Measurements from ENCODE around the gene FASTKD2.
"Not testable (repeated sequence)": the region's sequence is repeated elsewhere in the genome, so short reads cannot be mapped to it uniquely, and the experiment has no call there.

Gene FASTKD2

GRCh38 chr2:206801418-206802189 lies 36.2 kb downstream of the FASTKD2 start:
- H3K4me3 ChIP-seq (ENCODE audit: low read depth, low read length), result no peak overlapping the region
- no peak overlapping the region for H3K27ac ChIP-seq
- no peaks in the 10 kb centered on the region for H3K27me3 ChIP-seq (ENCODE audit: insufficient read depth, low read depth, severe bottlenecking)
- H3K36me3 ChIP-seq, result no peaks in the 10 kb centered on the region; the same call in 1 of the 2 replicates
- DNase-seq, result no peak
- no peak for TF ChIP-seq CTCF (IDR thresholded peaks at IDR 0.05; ENCODE audit: low read depth, low read length)
- no peaks in the 10 kb centered on the region for H3K9me3 ChIP-seq (ENCODE audit: severe bottlenecking)

- H3K36me3 ChIP-seq, result no peaks in the 10 kb centered on the region
- H3K27ac ChIP-seq, result no peak overlapping the region
- TF ChIP-seq CTCF (IDR thresholded peaks at IDR 0.05; ENCODE audit: low read depth, low read length), result no peak
- no peaks in the 10 kb centered on the region for H3K9me3 ChIP-seq (ENCODE audit: severe bottlenecking)
- H3K27me3 ChIP-seq (ENCODE audit: insufficient read depth, low read depth, severe bottlenecking), result no peaks in the 10 kb centered on the region
- no peak for DNase-seq
- no peak overlapping the region for H3K4me3 ChIP-seq (ENCODE audit: low read depth, low read length)
These were observed 37.5 kb downstream of the FASTKD2 start for GRCh38 chr2:206802654-206803514.

GRCh38 chr2:206804326-206804725 lies 38.9 kb downstream of the FASTKD2 start:
- H3K4me3 ChIP-seq (ENCODE audit: low read depth, low read length), result no peak overlapping the region
- no peaks in the 10 kb centered on the region for H3K27me3 ChIP-seq (ENCODE audit: insufficient read depth, low read depth, severe bottlenecking)
- no peaks in the 10 kb centered on the region for H3K9me3 ChIP-seq (ENCODE audit: severe bottlenecking)
- DNase-seq, result no peak
- no peaks in the 10 kb centered on the region for H3K36me3 ChIP-seq
- H3K27ac ChIP-seq, result no peak overlapping the region
- no peak for TF ChIP-seq CTCF (IDR thresholded peaks at IDR 0.05; ENCODE audit: low read depth, low read length)

- no peak overlapping the region for H3K4me3 ChIP-seq (ENCODE audit: low read depth, low read length)
- no peaks in the 10 kb centered on the region for H3K27me3 ChIP-seq (ENCODE audit: insufficient read depth, low read depth, severe bottlenecking)
- TF ChIP-seq CTCF (IDR thresholded peaks at IDR 0.05; ENCODE audit: low read depth, low read length), result no peak
These were observed 40.6 kb downstream of the FASTKD2 start for GRCh38 chr2:206805887-206806607.

GRCh38 chr2:206807624-206808023 lies 42.2 kb downstream of the FASTKD2 start:
- H3K27ac ChIP-seq; H3K4me3 ChIP-seq (ENCODE audit: low read depth, low read length); H3K36me3 ChIP-seq; H3K27me3 ChIP-seq (ENCODE audit: insufficient read depth, low read depth, severe bottlenecking); H3K9me3 ChIP-seq (ENCODE audit: severe bottlenecking); DNase-seq: not testable (repeated sequence)

More at GRCh38 chr2:206805887-206806607, 40.6 kb downstream of the FASTKD2 start:
- no peak for DNase-seq
- Histone ChIP-seq H3K27ac (no peak overlapping the region), H3K36me3 (no peaks in the 10 kb centered on the region), H3K9me3 (ENCODE audit: severe bottlenecking) (no peaks in the 10 kb centered on the region)

- not testable (repeated sequence) for H3K4me3 ChIP-seq (ENCODE audit: low read depth, low read length); H3K27ac ChIP-seq; H3K9me3 ChIP-seq (ENCODE audit: severe bottlenecking); H3K36me3 ChIP-seq; DNase-seq; H3K27me3 ChIP-seq (ENCODE audit: insufficient read depth, low read depth, severe bottlenecking)
These were observed 47.1 kb downstream of the FASTKD2 start for GRCh38 chr2:206812471-206812870.
